Kidney capillary endothelial cell (primary cell): ENCODE measurements around the gene CFAP20DC.
"Not testable (repeated sequence)": the region's sequence is repeated elsewhere in the genome, so short reads cannot be mapped to it uniquely, and the experiment has no call there.

Experiments used
- DNase-seq: peaks from one replicate; pipeline ENCODE4 v3.0.0-alpha.2; 2018; ENCODE audit warnings: low spot score

The CFAP20DC gene

GRCh38 chr3:59049671-59050331, at the start of gene CFAP20DC:
CFAP20DC (minus strand) TSS chr3:59050025; CDS start chr3:59049631, 394 bp downstream.
- DNase-seq: peak; percentile 91

GRCh38 chr3:59098516-59098915, 48.7 kb upstream of the CFAP20DC start:
- not testable (repeated sequence) for DNase-seq

GRCh38 chr3:59094446-59094845, 44.6 kb upstream of the CFAP20DC start:
- no peak for DNase-seq

- DNase-seq: no peak
Observed at GRCh38 chr3:59093521-59093920, 43.7 kb upstream of the CFAP20DC start.

- DNase-seq: no peak
Observed at GRCh38 chr3:59088761-59089160, 38.9 kb upstream of the CFAP20DC start.

- no peak for DNase-seq
Observed at GRCh38 chr3:59085976-59086375, 36.2 kb upstream of the CFAP20DC start.

GRCh38 chr3:59084583-59084982, 34.8 kb upstream of the CFAP20DC start:
- DNase-seq: no peak

GRCh38 chr3:59082106-59082505, 32.3 kb upstream of the CFAP20DC start:
- DNase-seq: no peak

GRCh38 chr3:59081071-59081470, 31.2 kb upstream of the CFAP20DC start:
- no peak for DNase-seq

- no peak for DNase-seq
Observed at GRCh38 chr3:59079962-59080361, 30.1 kb upstream of the CFAP20DC start.

- no peak for DNase-seq
Observed at GRCh38 chr3:59074764-59075163, 24.9 kb upstream of the CFAP20DC start.

- DNase-seq: no peak
Observed at GRCh38 chr3:59072681-59073080, 22.9 kb upstream of the CFAP20DC start.

GRCh38 chr3:59069838-59070237, 20.0 kb upstream of the CFAP20DC start:
- DNase-seq: no peak

GRCh38 chr3:59065240-59065639, 15.4 kb upstream of the CFAP20DC start:
- no peak for DNase-seq

- no peak for DNase-seq
Observed at GRCh38 chr3:59064728-59065127, 14.9 kb upstream of the CFAP20DC start.

GRCh38 chr3:59064276-59064675, 14.5 kb upstream of the CFAP20DC start:
- DNase-seq: no peak

GRCh38 chr3:59056706-59057105, 6.9 kb upstream of the CFAP20DC start:
- DNase-seq: no peak

GRCh38 chr3:59052803-59053411, 3.1 kb upstream of the CFAP20DC start:
- peak; percentile 22 for DNase-seq

- DNase-seq: not testable (repeated sequence)
Observed at GRCh38 chr3:59050811-59051414, 1.1 kb upstream of the CFAP20DC start.

- DNase-seq: no peak
Observed at GRCh38 chr3:59046839-59047238, 3.0 kb downstream of the CFAP20DC start.

GRCh38 chr3:59043391-59043790, 6.4 kb downstream of the CFAP20DC start:
- no peak for DNase-seq

GRCh38 chr3:59040902-59041301, 8.9 kb downstream of the CFAP20DC start:
- DNase-seq: no peak

- no peak for DNase-seq
Observed at GRCh38 chr3:59027607-59028006, 22.2 kb downstream of the CFAP20DC start.
